Calu3 (cell line): Measurements from ENCODE around the gene ARPC4. TPM values are rescaled to one million over a fixed set of nuclear protein-coding genes. Genes with fewer than 3 reads are reported as not detected.
"Not testable (repeated sequence)": the region's sequence is repeated elsewhere in the genome, so short reads cannot be mapped to it uniquely, and the experiment has no call there.

Experiments used
- BruUV-seq: library from RNA; stranded (reverse); fragments of 400-500 nt; replicated peaks from 2 replicates; lab custom pipeline; 2021; lab: Mats Ljungman, UMichigan
- CTCF ChIA-PET: fragments of 300-600 bp; sonication (Branson Sonifier 250); formaldehyde crosslinking; loops from one replicate; lab custom pipeline; 2022; ENCODE audit warnings: antibody characterized with exemption; lab: Charles Lee
- DNase-seq: peaks from one replicate; pipeline ENCODE4 v3.0.0; 2022
- H3K27ac Mint-ChIP-seq: one replicate; pipeline ENCODE4 v1.8.0; 2022; ENCODE audit warnings: mixed read lengths; ENCODE audit not compliant: unreplicated experiment
- H3K27me3 Mint-ChIP-seq: one replicate; pipeline ENCODE4 v1.8.0; 2022; ENCODE audit warnings: mixed read lengths; ENCODE audit not compliant: unreplicated experiment
- H3K36me3 Mint-ChIP-seq: one replicate; pipeline ENCODE4 v1.8.0; 2022; ENCODE audit warnings: mild to moderate bottlenecking, moderate library complexity, mixed read lengths; ENCODE audit not compliant: insufficient read depth, unreplicated experiment
- H3K4me1 Mint-ChIP-seq: one replicate; pipeline ENCODE4 v1.8.0; 2022; ENCODE audit warnings: mild to moderate bottlenecking, low read depth, mixed read lengths; ENCODE audit not compliant: unreplicated experiment
- H3K4me3 Mint-ChIP-seq: one replicate; pipeline ENCODE4 v1.8.0; 2022; ENCODE audit warnings: mild to moderate bottlenecking, low read depth, moderate library complexity, mixed read lengths; ENCODE audit not compliant: unreplicated experiment
- H3K9me3 Mint-ChIP-seq: one replicate; pipeline ENCODE4 v1.8.0; 2022; ENCODE audit warnings: low read depth, mixed read lengths; ENCODE audit not compliant: unreplicated experiment
- CTCF ChIP-seq: fragments of 200-600 bp; IDR thresholded peaks from one replicate; pipeline ENCODE4 v1.8.0; 2022; ENCODE audit warnings: antibody characterized with exemption; ENCODE audit not compliant: unreplicated experiment
- intact Hi-C: fragments of 100-400 bp; cut with micrococcal nuclease; formaldehyde crosslinking; loops from one replicate; pipeline ENCODE4 v1.10.0; 2022; ENCODE audit not compliant: unreplicated experiment
- total RNA-seq: library from RNA; stranded (reverse); gene quantifications from 2 replicates; pipeline ENCODE4 v1.2.3, GENCODE V29; 2022

Gene ARPC4
- total RNA-seq, 1 experiment from 2014 or later, result 141 TPM

DNA sequence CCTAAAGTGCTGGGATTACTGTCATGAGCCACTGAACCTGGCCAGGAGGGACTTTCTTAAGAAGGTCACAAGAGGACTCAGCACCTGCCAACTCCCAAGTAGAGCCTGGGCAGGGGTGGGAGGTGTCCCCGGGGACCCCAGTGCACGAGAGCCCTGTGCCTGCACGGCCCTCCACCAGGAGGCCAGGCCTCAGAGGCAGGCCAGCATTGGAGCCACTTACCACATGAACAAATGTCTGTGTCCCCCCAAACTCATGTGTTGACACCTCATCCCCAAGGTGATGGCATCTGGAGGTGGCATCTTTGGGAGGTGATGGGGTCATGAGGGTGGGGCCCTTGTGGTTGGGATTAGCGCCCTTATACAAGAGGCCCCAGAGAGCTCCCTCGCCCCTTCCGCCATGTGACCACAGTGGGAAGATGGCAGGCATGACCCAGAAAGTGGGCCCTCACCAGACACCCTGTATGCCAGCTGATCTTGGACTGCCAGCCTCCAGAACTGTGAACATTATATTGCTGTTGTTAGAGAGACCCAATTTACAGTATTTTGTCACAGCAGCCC, 54.1 kb downstream of the ARPC4 start:
- BruUV-seq, result no TSS peak
- peaks cover 17% of the 10 kb centered on the region for H3K4me1 Mint-ChIP-seq

DNA sequence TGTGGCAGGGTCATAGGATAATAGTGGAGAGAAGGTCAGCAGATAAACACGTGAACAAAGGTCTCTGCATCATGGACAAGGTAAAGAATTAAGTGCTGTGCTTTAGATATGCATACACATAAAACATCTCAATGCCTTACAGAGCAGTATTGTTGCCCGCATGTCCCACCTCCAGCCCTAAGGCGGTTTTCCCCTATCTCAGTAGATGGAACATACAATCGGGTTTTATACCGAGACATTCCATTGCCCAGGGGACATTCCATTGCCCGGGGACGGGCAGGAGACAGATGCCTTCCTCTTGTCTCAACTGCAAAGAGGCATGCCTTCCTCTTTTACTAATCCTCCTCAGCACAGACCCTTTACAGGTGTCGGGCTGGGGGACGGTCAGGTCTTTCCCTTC, 55.0 kb downstream of the ARPC4 start:
- not testable (repeated sequence) for DNase-seq, H3K4me1 Mint-ChIP-seq, H3K4me3 Mint-ChIP-seq, H3K9me3 Mint-ChIP-seq, BruUV-seq, H3K27ac Mint-ChIP-seq
- intact Hi-C loops, result loop anchor here (5.0 kb wide), 2 partner anchors 49 to 84 kb away; partner anchors contain the start of gene CRELD1
- CTCF ChIA-PET, result interaction anchor here (1.4 kb wide), 1 partner anchor 98 kb away, joined by 9 read pairs; no protein-coding TSS in a partner anchor
- Mint-ChIP-seq H3K27me3 (peaks cover 19% of the 10 kb centered on the region), H3K36me3 (peaks cover 11% of the 10 kb centered on the region)

More for the DNA sequence above, 54.1 kb downstream of the ARPC4 start:
- no peak for TF ChIP-seq CTCF
- Mint-ChIP-seq H3K27ac (no peak overlapping the region), H3K27me3 (peaks cover 10% of the 10 kb centered on the region), H3K36me3 (peaks cover 17% of the 10 kb centered on the region), H3K9me3 (no peaks in the 10 kb centered on the region), H3K4me3 (no peak overlapping the region)
- intact Hi-C loops, result loop anchor here (5.0 kb wide), 2 partner anchors 50 to 85 kb away; partner anchors contain the start of gene CRELD1
- DNase-seq, result no peak
- CTCF ChIA-PET, result no interaction called here

GRCh38 chr3:9848860-9849259, 56.0 kb downstream of the ARPC4 start:
- peak; percentile 21 for TF ChIP-seq CTCF
- not testable (repeated sequence) for H3K9me3 Mint-ChIP-seq, H3K4me3 Mint-ChIP-seq, H3K27ac Mint-ChIP-seq, BruUV-seq, H3K36me3 Mint-ChIP-seq, DNase-seq
- Mint-ChIP-seq H3K4me1 (peaks cover 15% of the 10 kb centered on the region), H3K27me3 (peaks cover 29% of the 10 kb centered on the region)
- CTCF ChIA-PET, result interaction anchor here (1.4 kb wide), 1 partner anchor 97 kb away, joined by 9 read pairs; no protein-coding TSS in a partner anchor
- intact Hi-C loops, result loop anchor here (5.0 kb wide), 2 partner anchors 48 to 83 kb away; partner anchors contain the start of gene CRELD1

DNA sequence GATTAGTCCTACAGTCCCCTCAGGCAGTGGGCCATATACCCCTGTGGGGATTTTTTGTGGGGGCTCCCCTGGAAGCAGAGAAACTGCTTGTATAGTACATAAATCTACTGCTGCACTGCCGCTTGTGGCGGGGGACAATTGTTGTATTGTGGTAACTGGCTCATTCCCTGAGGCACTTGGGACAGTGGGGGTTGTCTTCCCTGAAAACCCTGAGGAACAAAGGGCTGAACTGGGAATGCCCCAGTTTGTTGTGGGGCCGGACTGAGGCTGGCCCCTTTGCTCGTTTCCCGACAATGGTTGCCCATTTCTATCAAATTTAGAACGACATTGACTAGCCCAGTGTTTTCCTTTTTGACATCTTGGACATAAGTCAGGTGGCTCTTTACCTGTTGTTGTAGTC, 58.5 kb downstream of the ARPC4 start:
- BruUV-seq, intact Hi-C loops, H3K27ac Mint-ChIP-seq, H3K36me3 Mint-ChIP-seq, H3K4me3 Mint-ChIP-seq, DNase-seq, CTCF ChIA-PET, H3K9me3 Mint-ChIP-seq: not testable (repeated sequence)
- Mint-ChIP-seq H3K27me3 (peaks cover 32% of the 10 kb centered on the region), H3K4me1 (peaks cover 15% of the 10 kb centered on the region)

DNA sequence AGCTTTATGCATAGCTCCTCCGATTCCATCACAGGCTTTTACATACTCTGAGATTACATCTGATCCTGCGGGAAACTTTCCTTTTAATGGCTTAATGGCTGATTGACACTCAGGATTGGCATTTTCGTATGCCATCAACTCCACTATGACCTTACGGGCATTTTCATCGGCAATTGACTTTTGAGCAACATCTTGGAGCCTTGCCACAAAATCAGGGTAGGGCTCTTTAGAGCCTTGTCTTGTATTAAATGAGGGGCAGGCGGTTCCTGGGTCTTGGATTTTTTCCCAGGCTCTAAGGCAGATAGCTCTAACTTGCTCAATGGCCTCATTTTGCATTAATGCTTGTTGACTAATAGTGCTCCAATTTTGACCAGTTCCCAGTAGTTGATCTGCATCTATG, 59.0 kb downstream of the ARPC4 start:
- H3K9me3 Mint-ChIP-seq, CTCF ChIA-PET, H3K36me3 Mint-ChIP-seq, intact Hi-C loops, H3K27ac Mint-ChIP-seq, DNase-seq, BruUV-seq, H3K4me3 Mint-ChIP-seq: not testable (repeated sequence)
- peaks cover 15% of the 10 kb centered on the region for H3K4me1 Mint-ChIP-seq
- H3K27me3 Mint-ChIP-seq, result peaks cover 32% of the 10 kb centered on the region

DNA sequence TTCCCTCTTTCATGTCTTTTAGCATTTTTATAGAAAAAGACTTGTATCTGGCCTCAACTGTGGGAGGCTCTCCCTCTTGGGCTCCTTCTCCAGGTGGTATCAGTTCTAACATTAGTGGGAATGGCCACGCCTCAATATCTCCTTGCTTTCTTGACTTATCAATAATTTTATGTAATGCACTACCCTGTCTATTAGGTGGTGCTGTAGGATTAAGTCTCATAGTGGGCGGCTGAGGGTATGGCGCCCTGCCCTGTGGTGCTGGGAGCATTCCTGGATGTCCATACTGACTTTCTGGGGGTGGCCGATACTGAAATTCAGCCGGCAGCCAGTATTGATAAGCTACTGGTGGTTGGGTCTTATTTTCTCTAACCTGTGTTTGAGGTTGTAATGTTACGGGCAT, 59.6 kb downstream of the ARPC4 start:
- Mint-ChIP-seq H3K4me1 (peaks cover 15% of the 10 kb centered on the region), H3K36me3 (no peaks in the 10 kb centered on the region), H3K27ac (no peak overlapping the region), H3K4me3 (no peak overlapping the region), H3K27me3 (peaks cover 32% of the 10 kb centered on the region), H3K9me3 (no peaks in the 10 kb centered on the region)
- CTCF ChIA-PET, result no interaction called here
- intact Hi-C loops, result no loop called here
- DNase-seq, result no peak
- no peak for TF ChIP-seq CTCF
- no TSS peak for BruUV-seq

DNA sequence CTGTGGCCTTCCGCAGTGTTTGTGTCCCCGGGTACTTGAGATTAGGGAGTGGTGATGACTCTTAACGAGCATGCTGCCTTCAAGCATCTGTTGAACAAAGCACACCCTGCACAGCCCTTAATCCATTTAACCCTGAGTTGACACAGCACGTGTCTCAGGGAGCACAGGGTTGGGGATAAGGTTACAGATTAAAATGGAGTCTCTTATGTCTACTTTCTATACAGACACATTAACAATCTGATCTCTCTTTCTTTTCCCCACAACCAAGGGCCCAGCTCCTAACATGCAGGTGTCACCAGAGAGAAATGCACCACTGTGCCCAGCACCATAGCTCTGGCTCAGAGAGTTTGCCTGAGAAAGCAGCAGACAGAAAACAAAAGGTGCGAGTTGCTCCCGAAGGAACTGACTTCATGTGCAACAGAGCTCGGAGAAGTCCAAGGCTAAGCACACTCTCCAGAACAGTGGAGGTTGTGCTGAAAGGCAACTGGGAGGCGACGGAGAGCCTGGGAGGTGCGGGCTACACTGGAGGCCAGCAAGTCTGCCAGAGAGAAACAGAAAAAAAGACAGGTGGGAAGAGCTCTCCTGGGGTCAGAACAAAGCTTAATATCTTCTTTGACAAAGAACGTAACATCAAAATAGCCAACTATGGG, 61.5 kb downstream of the ARPC4 start:
- H3K36me3 Mint-ChIP-seq, H3K9me3 Mint-ChIP-seq, H3K27ac Mint-ChIP-seq, CTCF ChIA-PET, intact Hi-C loops, DNase-seq, H3K4me1 Mint-ChIP-seq, H3K4me3 Mint-ChIP-seq, BruUV-seq: not testable (repeated sequence)
- H3K27me3 Mint-ChIP-seq, result peaks cover 32% of the 10 kb centered on the region
